ENCODE results near the gene SECTM1. TPM values are rescaled to one million over a fixed set of nuclear protein-coding genes. Genes with fewer than 3 reads are reported as not detected.
A peak's percentile ranks its signal among the peaks of the same experiment; 100 is the strongest.

The SECTM1 gene
- total and polyA plus RNA-seq, 9 of the 15 experiments (the other 6 are each of a cell fraction or from before 2014, with no cell fraction given) = 0.11 to 0.46 (median 0.18) TPM; not detected in 6

DNA sequence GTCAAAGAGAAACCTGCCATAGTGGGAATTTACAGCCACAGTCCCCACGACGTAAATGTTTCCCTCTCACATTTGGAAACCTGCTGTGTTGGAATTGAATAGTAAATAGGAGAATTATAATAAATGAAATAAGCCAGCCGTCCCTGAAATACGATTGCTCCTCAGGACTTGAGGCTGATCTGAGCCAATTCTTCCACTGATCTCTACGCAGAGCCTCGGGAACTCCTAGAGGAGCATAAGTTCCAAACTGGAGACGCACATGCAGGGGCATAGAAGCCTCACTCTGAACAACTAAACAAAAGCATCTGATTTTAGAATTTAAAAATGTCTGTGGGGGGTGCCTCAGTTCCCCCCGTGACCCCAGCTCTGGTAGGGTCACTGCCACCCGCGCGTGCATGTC, 15.3 kb upstream of the SECTM1 start:
- CTCF ChIA-PET (ENCODE audit: low intra/inter-chr PET ratio) = no interaction called here
- Histone ChIP-seq H3K27ac (ENCODE audit: extremely low read depth, low read depth, low read length) (no peak overlapping the region), H4K20me1 (replicated peaks; ENCODE audit: control insufficient read depth, insufficient read depth, low read length) (no peaks in the 10 kb centered on the region), H3K27me3 (ENCODE audit: control insufficient read depth in 2 of 2, insufficient read depth in 2 of 2, low read length in 2 of 2) (no peaks in the 10 kb centered on the region), H3K4me1 (replicated peaks in 1 of 2; ENCODE audit: control insufficient read depth in 2 of 2, insufficient read depth in 2 of 2, low read length in 2 of 2) (peaks cover 39 to 78% of the 10 kb centered on the region in 2 experiments), H3K9me3 (replicated peaks; ENCODE audit: control insufficient read depth, insufficient read depth, low read depth, low read length) (no peaks in the 10 kb centered on the region), H2AFZ (ENCODE audit: low read depth, low read length) (peak overlapping the region; percentile 49; the same call in 1 of the 2 replicates), H3K4me3 (no peak overlapping the region), H3K36me3 (ENCODE audit: control insufficient read depth, insufficient read depth, low read length) (no peaks in the 10 kb centered on the region), H3K9me1 (ENCODE audit: control insufficient read depth, insufficient read depth, low read length) (no peaks in the 10 kb centered on the region), H3K79me2 (ENCODE audit: control insufficient read depth, insufficient read depth, low read length) (no peaks in the 10 kb centered on the region), H3K9ac (ENCODE audit: insufficient read depth in 1 of 2, low read depth in 2 of 2, low read length in 2 of 2) (peak overlapping the region in 1 of 2 experiments; percentile 75; a peak in 1 of 4 replicates), H3K4me2 (ENCODE audit: insufficient read depth, low read length) (no peak overlapping the region; the same call in 1 of the 2 replicates)
- intact Hi-C loops (cut with micrococcal nuclease) = loop anchor here (10.0 kb wide), 1 partner anchor 314 kb away; the partner anchor contains the start of genes DCXR and RAC3
- BruUV-seq (replicated peaks) = no TSS peak
- TF ChIP-seq, protein P1, sequence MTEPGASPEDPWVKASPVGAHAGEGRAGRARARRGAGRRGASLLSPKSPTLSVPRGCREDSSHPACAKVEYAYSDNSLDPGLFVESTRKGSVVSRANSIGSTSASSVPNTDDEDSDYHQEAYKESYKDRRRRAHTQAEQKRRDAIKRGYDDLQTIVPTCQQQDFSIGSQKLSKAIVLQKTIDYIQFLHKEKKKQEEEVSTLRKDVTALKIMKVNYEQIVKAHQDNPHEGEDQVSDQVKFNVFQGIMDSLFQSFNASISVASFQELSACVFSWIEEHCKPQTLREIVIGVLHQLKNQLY (CRISPR knock-in tag; conservative IDR thresholded peaks at IDR 0.05) = no peak
- TF ChIP-seq ZKSCAN8 (CRISPR knock-in tag; IDR thresholded peaks at IDR 0.05) (no peak), SP2 (IDR thresholded peaks at IDR 0.05; ENCODE audit: extremely low read depth, low read depth, low read length, poor library complexity, severe bottlenecking) (no peak), RUNX1 (IDR thresholded peaks at IDR 0.05; ENCODE audit: low read depth) (no peak), SIRT6 (IDR thresholded peaks at IDR 0.05; ENCODE audit: low read depth, low read length) (no peak), TCF7L2 (IDR thresholded peaks at IDR 0.05; ENCODE audit: low read depth, low read length) (no peak), NCOA6 (IDR thresholded peaks at IDR 0.05) (no peak), LARP7 (IDR thresholded peaks at IDR 0.05) (no peak), EGR1 (conservative IDR thresholded peaks at IDR 0.05) (no peak), TARDBP (IDR thresholded peaks at IDR 0.05) (no peak)
- TF ChIP-seq, protein P2, sequence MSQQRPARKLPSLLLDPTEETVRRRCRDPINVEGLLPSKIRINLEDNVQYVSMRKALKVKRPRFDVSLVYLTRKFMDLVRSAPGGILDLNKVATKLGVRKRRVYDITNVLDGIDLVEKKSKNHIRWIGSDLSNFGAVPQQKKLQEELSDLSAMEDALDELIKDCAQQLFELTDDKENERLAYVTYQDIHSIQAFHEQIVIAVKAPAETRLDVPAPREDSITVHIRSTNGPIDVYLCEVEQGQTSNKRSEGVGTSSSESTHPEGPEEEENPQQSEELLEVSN (IDR thresholded peaks at IDR 0.05; ENCODE audit: borderline replicate concordance in 1 of 2, extremely low read depth in 1 of 2, insufficient read depth in 1 of 2, insufficient read length in 1 of 2, low read depth in 1 of 2, low read length in 1 of 2, poor library complexity in 1 of 2, severe bottlenecking in 1 of 2) = no peak
- TF ChIP-seq, protein P3, sequence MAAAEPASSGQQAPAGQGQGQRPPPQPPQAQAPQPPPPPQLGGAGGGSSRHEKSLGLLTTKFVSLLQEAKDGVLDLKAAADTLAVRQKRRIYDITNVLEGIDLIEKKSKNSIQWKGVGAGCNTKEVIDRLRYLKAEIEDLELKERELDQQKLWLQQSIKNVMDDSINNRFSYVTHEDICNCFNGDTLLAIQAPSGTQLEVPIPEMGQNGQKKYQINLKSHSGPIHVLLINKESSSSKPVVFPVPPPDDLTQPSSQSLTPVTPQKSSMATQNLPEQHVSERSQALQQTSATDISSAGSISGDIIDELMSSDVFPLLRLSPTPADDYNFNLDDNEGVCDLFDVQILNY (CRISPR knock-in tag; IDR thresholded peaks at IDR 0.05) = no peak
- TF ChIP-seq, protein P4, sequence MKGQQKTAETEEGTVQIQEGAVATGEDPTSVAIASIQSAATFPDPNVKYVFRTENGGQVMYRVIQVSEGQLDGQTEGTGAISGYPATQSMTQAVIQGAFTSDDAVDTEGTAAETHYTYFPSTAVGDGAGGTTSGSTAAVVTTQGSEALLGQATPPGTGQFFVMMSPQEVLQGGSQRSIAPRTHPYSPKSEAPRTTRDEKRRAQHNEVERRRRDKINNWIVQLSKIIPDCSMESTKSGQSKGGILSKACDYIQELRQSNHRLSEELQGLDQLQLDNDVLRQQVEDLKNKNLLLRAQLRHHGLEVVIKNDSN (CRISPR knock-in tag; IDR thresholded peaks at IDR 0.05) = no peak
- TF ChIP-seq, protein P5, sequence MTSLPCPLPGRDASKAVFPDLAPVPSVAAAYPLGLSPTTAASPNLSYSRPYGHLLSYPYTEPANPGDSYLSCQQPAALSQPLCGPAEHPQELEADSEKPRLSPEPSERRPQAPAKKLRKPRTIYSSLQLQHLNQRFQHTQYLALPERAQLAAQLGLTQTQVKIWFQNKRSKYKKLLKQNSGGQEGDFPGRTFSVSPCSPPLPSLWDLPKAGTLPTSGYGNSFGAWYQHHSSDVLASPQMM (CRISPR knock-in tag; IDR thresholded peaks at IDR 0.05) = no peak
- no peak for ATAC-seq
- in situ Hi-C loops (cut with MboI) = no loop called here
- FAIRE-seq = no peak
- POLR2A ChIA-PET = interaction anchor here (0.8 to 1.7 kb wide), 3 partner anchors 9 to 69 kb away, joined by 3 to 4 read pairs (median 4); partner anchors contain the start of gene HEXD
- DNase-seq (ENCODE audit: extremely low read depth in 1 of 4, low spot score in 3 of 4) = no peak
- 49% methylated on average over 10 of the region's 11 CpGs for WGBS (ENCODE audit: insufficient coverage, low coverage, missing lambda C conversion rate)
